Body of pancreas (tissue), 4 donors: Measurements from ENCODE around the gene GRHL3.

Experiments used
- POLR2A ChIP-seq, 3 donors: fragments of 450-650 bp; IDR thresholded peaks; one replicate each; pipeline ENCODE4 v1.6.1; 2016; ENCODE audit warnings: antibody characterized with exemption in 3 of 3, mild to moderate bottlenecking in 2 of 3
- TF ChIP-seq, protein P1 (sequence below), 7 experiments: fragments of 450-650 bp in 4 of 7; fragments of 200-600 bp in 3 of 7; sonication (generic) in 3 of 7; IDR thresholded peaks; one replicate each; pipeline ENCODE4 v1.5.1; 2016 to 2019; ENCODE audit warnings: antibody characterized with exemption in 7 of 7

DNA sequence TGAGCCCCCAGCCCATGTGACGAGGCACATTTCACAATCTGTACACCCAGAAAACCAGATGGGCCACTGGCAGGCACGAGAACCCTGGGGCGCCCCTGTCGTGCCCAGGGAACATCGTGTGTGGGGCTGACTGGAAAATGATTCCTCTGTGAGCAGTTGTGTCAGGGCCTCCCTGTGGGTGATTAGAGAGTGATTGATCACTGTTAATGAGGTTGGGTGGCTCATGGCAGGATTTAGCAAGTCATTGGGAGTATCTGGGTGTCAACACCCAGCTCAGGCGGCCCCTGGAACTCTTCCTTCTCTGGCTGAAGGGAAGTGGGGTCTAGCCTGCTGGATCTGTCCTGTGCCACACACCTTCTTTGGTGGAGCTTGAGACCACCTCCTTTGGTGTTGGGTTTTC is 5.7 kb downstream of the GRHL3 start:
- TF ChIP-seq, protein P1, sequence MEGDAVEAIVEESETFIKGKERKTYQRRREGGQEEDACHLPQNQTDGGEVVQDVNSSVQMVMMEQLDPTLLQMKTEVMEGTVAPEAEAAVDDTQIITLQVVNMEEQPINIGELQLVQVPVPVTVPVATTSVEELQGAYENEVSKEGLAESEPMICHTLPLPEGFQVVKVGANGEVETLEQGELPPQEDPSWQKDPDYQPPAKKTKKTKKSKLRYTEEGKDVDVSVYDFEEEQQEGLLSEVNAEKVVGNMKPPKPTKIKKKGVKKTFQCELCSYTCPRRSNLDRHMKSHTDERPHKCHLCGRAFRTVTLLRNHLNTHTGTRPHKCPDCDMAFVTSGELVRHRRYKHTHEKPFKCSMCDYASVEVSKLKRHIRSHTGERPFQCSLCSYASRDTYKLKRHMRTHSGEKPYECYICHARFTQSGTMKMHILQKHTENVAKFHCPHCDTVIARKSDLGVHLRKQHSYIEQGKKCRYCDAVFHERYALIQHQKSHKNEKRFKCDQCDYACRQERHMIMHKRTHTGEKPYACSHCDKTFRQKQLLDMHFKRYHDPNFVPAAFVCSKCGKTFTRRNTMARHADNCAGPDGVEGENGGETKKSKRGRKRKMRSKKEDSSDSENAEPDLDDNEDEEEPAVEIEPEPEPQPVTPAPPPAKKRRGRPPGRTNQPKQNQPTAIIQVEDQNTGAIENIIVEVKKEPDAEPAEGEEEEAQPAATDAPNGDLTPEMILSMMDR (IDR thresholded peaks at IDR 0.05) = no peak
- no peak for TF ChIP-seq POLR2A (IDR thresholded peaks at IDR 0.05)
